HS-5 (cell line): ENCODE data around the gene ROBO1.

ENCODE experiments used
- DNase-seq: peaks from one replicate; pipeline ENCODE4 v3.0.0-alpha.2; 2012; ENCODE audit warnings: low read depth

Gene ROBO1

GRCh38 chr3:79066481-79066880 lies 701.3 kb downstream of the ROBO1 start:
- no peak for DNase-seq

GRCh38 chr3:79063624-79064023 lies 704.2 kb downstream of the ROBO1 start:
- no peak for DNase-seq

GRCh38 chr3:79057756-79058155 lies 710.0 kb downstream of the ROBO1 start:
- no peak for DNase-seq

- DNase-seq = no peak
Measured at GRCh38 chr3:79056498-79056897, 711.3 kb downstream of the ROBO1 start.

- no peak for DNase-seq
Measured at GRCh38 chr3:79052054-79052681, 715.6 kb downstream of the ROBO1 start.

GRCh38 chr3:79047581-79047980 lies 720.2 kb downstream of the ROBO1 start:
- no peak for DNase-seq

- no peak for DNase-seq
Measured at GRCh38 chr3:79041621-79042020, 726.2 kb downstream of the ROBO1 start.

GRCh38 chr3:79040701-79041100 lies 727.1 kb downstream of the ROBO1 start:
- peak; percentile 84 for DNase-seq

- no peak for DNase-seq
Measured at GRCh38 chr3:79040091-79040490, 727.7 kb downstream of the ROBO1 start.

GRCh38 chr3:79039192-79039591 lies 728.6 kb downstream of the ROBO1 start:
- peak; percentile 34 for DNase-seq

GRCh38 chr3:79038636-79039035 lies 729.2 kb downstream of the ROBO1 start:
- no peak for DNase-seq

GRCh38 chr3:79038057-79038456 lies 729.7 kb downstream of the ROBO1 start:
- DNase-seq = no peak

GRCh38 chr3:79032686-79033318 lies 735.0 kb downstream of the ROBO1 start:
- DNase-seq = peak; percentile 34

GRCh38 chr3:79030157-79030556 lies 737.6 kb downstream of the ROBO1 start:
- DNase-seq = no peak

GRCh38 chr3:79028916-79029315 lies 738.9 kb downstream of the ROBO1 start:
- no peak for DNase-seq

GRCh38 chr3:79027593-79027992 lies 740.2 kb downstream of the ROBO1 start:
- no peak for DNase-seq

GRCh38 chr3:79019924-79020173 lies 747.9 kb downstream of the ROBO1 start:
- DNase-seq = no peak

GRCh38 chr3:79019137-79019923 lies 748.5 kb downstream of the ROBO1 start:
- DNase-seq = peak; percentile 82

GRCh38 chr3:79018671-79019136 lies 749.1 kb downstream of the ROBO1 start:
- no peak for DNase-seq

GRCh38 chr3:79018265-79018664 lies 749.5 kb downstream of the ROBO1 start:
- DNase-seq = no peak

- DNase-seq = no peak
Measured at GRCh38 chr3:79016587-79017376, 751.0 kb downstream of the ROBO1 start.

- no peak for DNase-seq
Measured at GRCh38 chr3:79015854-79016253, 751.9 kb downstream of the ROBO1 start.

GRCh38 chr3:79012946-79013362 lies 754.8 kb downstream of the ROBO1 start:
- DNase-seq = no peak
